ENCODE results near the gene SPNS1.

DNA sequence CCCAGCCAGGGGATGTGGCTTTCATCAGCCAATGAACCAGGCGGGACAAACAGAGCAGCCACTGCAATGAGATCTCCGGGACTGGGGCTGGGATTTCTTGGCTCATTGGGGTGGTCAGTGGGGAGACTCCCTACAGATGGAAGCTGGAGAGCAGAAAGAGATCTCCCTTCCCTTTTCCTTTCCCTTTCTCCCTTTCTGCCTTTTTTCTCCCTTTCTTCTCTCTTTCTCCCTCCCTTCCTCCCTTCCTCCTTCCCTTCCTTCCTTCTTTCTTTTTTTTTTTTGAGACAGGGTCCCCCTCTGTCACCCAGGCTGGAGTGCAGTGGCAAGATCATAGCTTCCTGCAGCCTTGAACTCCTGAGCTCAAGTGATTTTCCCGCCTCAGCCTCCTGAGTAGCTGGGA lies 24.3 kb downstream of the SPNS1 start:
- TF ChIP-seq POLR2A (IDR thresholded peaks at IDR 0.05) (no peak), POLR2AphosphoS5 (IDR thresholded peaks at IDR 0.05; ENCODE audit: insufficient read depth in 1 of 2, low read depth in 1 of 2) (no peak)
- TF ChIP-seq, protein P1, sequence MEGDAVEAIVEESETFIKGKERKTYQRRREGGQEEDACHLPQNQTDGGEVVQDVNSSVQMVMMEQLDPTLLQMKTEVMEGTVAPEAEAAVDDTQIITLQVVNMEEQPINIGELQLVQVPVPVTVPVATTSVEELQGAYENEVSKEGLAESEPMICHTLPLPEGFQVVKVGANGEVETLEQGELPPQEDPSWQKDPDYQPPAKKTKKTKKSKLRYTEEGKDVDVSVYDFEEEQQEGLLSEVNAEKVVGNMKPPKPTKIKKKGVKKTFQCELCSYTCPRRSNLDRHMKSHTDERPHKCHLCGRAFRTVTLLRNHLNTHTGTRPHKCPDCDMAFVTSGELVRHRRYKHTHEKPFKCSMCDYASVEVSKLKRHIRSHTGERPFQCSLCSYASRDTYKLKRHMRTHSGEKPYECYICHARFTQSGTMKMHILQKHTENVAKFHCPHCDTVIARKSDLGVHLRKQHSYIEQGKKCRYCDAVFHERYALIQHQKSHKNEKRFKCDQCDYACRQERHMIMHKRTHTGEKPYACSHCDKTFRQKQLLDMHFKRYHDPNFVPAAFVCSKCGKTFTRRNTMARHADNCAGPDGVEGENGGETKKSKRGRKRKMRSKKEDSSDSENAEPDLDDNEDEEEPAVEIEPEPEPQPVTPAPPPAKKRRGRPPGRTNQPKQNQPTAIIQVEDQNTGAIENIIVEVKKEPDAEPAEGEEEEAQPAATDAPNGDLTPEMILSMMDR (IDR thresholded peaks at IDR 0.05): no peak

Data from vagina (tissue), 2 donors.